Measurements from ENCODE around the gene TBC1D2. TPM values are rescaled to one million over a fixed set of nuclear protein-coding genes. Genes with fewer than 3 reads are reported as not detected.

Gene TBC1D2
- total RNA-seq, 1 donor: 114 TPM

- no peak for DNase-seq (ENCODE audit: insufficient read length, low spot score, missing footprints)
- Histone ChIP-seq H3K4me1 (ENCODE audit: insufficient read depth, low read length) (no peaks in the 10 kb centered on the region), H3K36me3 (ENCODE audit: insufficient read depth, low read length) (no peaks in the 10 kb centered on the region), H3K4me3 (ENCODE audit: insufficient read depth, low read length) (no peak overlapping the region), H3K79me2 (ENCODE audit: insufficient read depth, low read length) (no peaks in the 10 kb centered on the region), H3K27me3 (ENCODE audit: insufficient read depth, low read length) (peaks cover 47% of the 10 kb centered on the region), H3K27ac (ENCODE audit: low read depth, low read length) (no peak overlapping the region), H3K4me2 (ENCODE audit: insufficient read depth, low read length) (no peak overlapping the region), H3K9me3 (ENCODE audit: low read depth, low read length) (no peaks in the 10 kb centered on the region), H2AFZ (ENCODE audit: low read length) (no peak overlapping the region), H4K20me1 (ENCODE audit: insufficient read depth, low read length) (no peaks in the 10 kb centered on the region)
- no peak for TF ChIP-seq CTCF (IDR thresholded peaks at IDR 0.05; ENCODE audit: extremely low read depth, low read depth, low read length)
Observed at GRCh38 chr9:98281281-98281680, 25.8 kb upstream of the TBC1D2 start.

- Histone ChIP-seq H3K79me2 (ENCODE audit: insufficient read depth, low read length) (no peaks in the 10 kb centered on the region), H3K36me3 (ENCODE audit: insufficient read depth, low read length) (no peaks in the 10 kb centered on the region), H3K9me3 (ENCODE audit: low read depth, low read length) (no peaks in the 10 kb centered on the region), H4K20me1 (ENCODE audit: insufficient read depth, low read length) (no peaks in the 10 kb centered on the region), H3K27me3 (ENCODE audit: insufficient read depth, low read length) (peaks cover 52% of the 10 kb centered on the region), H2AFZ (ENCODE audit: low read length) (no peak overlapping the region), H3K27ac (ENCODE audit: low read depth, low read length) (no peak overlapping the region), H3K4me3 (ENCODE audit: insufficient read depth, low read length) (no peak overlapping the region), H3K4me2 (ENCODE audit: insufficient read depth, low read length) (no peak overlapping the region), H3K4me1 (ENCODE audit: insufficient read depth, low read length) (no peaks in the 10 kb centered on the region)
- no peak for TF ChIP-seq CTCF (IDR thresholded peaks at IDR 0.05; ENCODE audit: extremely low read depth, low read depth, low read length)
- DNase-seq (ENCODE audit: insufficient read length, low spot score, missing footprints): no peak
Observed at GRCh38 chr9:98280574-98280973, 25.1 kb upstream of the TBC1D2 start.

GRCh38 chr9:98280162-98280561 lies 24.7 kb upstream of the TBC1D2 start:
- Histone ChIP-seq H3K9me3 (ENCODE audit: low read depth, low read length) (no peaks in the 10 kb centered on the region), H3K4me3 (ENCODE audit: insufficient read depth, low read length) (no peak overlapping the region), H3K4me2 (ENCODE audit: insufficient read depth, low read length) (no peak overlapping the region), H3K79me2 (ENCODE audit: insufficient read depth, low read length) (no peaks in the 10 kb centered on the region), H3K4me1 (ENCODE audit: insufficient read depth, low read length) (no peaks in the 10 kb centered on the region), H3K27ac (ENCODE audit: low read depth, low read length) (no peak overlapping the region), H3K36me3 (ENCODE audit: insufficient read depth, low read length) (no peaks in the 10 kb centered on the region), H4K20me1 (ENCODE audit: insufficient read depth, low read length) (no peaks in the 10 kb centered on the region), H3K27me3 (ENCODE audit: insufficient read depth, low read length) (peaks cover 52% of the 10 kb centered on the region), H2AFZ (ENCODE audit: low read length) (no peak overlapping the region)
- no peak for TF ChIP-seq CTCF (IDR thresholded peaks at IDR 0.05; ENCODE audit: extremely low read depth, low read depth, low read length)
- no peak for DNase-seq (ENCODE audit: insufficient read length, low spot score, missing footprints)

GRCh38 chr9:98276907-98277469 lies 21.5 kb upstream of the TBC1D2 start:
- H4K20me1 ChIP-seq (ENCODE audit: insufficient read depth, low read length): no peaks in the 10 kb centered on the region
- H3K27me3 ChIP-seq (ENCODE audit: insufficient read depth, low read length): peaks cover 58% of the 10 kb centered on the region
- H3K27ac ChIP-seq (ENCODE audit: low read depth, low read length): no peak overlapping the region
- no peak overlapping the region for H3K4me2 ChIP-seq (ENCODE audit: insufficient read depth, low read length)
- H3K36me3 ChIP-seq (ENCODE audit: insufficient read depth, low read length): no peaks in the 10 kb centered on the region
- DNase-seq (ENCODE audit: insufficient read length, low spot score, missing footprints): no peak
- H3K9me3 ChIP-seq (ENCODE audit: low read depth, low read length): no peaks in the 10 kb centered on the region
- H3K4me1 ChIP-seq (ENCODE audit: insufficient read depth, low read length): no peaks in the 10 kb centered on the region
- no peak for TF ChIP-seq CTCF (IDR thresholded peaks at IDR 0.05; ENCODE audit: extremely low read depth, low read depth, low read length)
- H3K4me3 ChIP-seq (ENCODE audit: insufficient read depth, low read length): no peak overlapping the region
- H3K79me2 ChIP-seq (ENCODE audit: insufficient read depth, low read length): no peaks in the 10 kb centered on the region
- H2AFZ ChIP-seq (ENCODE audit: low read length): no peak overlapping the region

Measured in osteoblast (primary cell).